ENCODE results near the gene GLMP.

GLMP gene, protein sequence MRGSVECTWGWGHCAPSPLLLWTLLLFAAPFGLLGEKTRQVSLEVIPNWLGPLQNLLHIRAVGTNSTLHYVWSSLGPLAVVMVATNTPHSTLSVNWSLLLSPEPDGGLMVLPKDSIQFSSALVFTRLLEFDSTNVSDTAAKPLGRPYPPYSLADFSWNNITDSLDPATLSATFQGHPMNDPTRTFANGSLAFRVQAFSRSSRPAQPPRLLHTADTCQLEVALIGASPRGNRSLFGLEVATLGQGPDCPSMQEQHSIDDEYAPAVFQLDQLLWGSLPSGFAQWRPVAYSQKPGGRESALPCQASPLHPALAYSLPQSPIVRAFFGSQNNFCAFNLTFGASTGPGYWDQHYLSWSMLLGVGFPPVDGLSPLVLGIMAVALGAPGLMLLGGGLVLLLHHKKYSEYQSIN

DNA sequence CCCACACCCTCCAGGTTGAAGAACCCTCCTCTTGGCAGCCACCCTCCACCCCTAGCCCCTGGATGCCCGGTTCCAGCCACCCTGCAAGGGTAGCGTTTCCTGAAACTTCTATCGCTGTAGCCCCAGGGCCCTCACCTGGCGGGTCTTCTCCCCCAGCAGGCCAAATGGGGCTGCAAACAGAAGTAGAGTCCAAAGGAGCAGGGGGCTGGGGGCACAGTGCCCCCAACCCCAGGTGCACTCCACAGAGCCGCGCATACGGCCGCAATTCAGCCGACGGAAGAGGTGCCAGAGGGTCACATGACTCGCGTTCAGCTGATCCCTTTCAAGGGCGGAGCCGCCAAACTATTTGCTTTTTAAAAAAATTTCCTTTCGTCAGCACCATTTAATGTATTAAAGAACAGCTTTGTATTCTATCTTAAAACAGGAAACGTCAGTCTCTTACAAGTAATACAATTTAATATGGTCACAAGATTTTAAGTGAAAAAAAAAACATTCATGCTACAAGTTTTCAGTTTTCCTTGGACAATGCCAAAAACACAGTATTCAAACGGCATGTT lies at the start of gene GLMP:
GLMP (minus strand) TSS at position 289 of the 557 bp plus-strand sequence; CDS start at position 255, 34 bp downstream.
- peak; percentile 78 for DNase-seq (ENCODE audit: low spot score)

GRCh38 chr1:156344409-156344808 lies 48.9 kb upstream of the GLMP start:
- no peak for DNase-seq (ENCODE audit: low spot score)

- no peak for DNase-seq (ENCODE audit: low spot score)
Measured at GRCh38 chr1:156342166-156342955, 46.9 kb upstream of the GLMP start.

GRCh38 chr1:156338180-156338976 lies 42.9 kb upstream of the GLMP start, which contains the start of the genes CCT3 and TSACC:
Gene CCT3 (minus strand): TSS chr1:156338292. CDS start chr1:156338184, 108 bp downstream.
Gene TSACC (plus strand): TSS chr1:156338526. CDS start chr1:156339758, 1,232 bp downstream.
- DNase-seq (ENCODE audit: low spot score): peak; percentile 99

DNA sequence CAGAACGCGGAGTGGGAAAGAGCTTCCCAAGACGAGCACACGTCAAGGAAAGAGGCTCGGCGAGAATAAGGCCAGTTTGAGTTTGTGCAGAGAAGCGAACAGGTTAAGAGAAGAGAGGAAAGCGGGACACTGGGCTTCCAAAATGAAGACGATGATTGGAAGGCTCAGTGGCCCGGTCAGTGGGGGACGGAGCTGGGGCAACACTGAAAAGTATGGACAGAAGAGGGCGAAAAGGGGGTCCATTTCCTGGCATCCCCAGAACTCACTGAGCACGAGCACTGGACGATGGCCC lies 42.4 kb upstream of the GLMP start:
- DNase-seq (ENCODE audit: low spot score): no peak

DNA sequence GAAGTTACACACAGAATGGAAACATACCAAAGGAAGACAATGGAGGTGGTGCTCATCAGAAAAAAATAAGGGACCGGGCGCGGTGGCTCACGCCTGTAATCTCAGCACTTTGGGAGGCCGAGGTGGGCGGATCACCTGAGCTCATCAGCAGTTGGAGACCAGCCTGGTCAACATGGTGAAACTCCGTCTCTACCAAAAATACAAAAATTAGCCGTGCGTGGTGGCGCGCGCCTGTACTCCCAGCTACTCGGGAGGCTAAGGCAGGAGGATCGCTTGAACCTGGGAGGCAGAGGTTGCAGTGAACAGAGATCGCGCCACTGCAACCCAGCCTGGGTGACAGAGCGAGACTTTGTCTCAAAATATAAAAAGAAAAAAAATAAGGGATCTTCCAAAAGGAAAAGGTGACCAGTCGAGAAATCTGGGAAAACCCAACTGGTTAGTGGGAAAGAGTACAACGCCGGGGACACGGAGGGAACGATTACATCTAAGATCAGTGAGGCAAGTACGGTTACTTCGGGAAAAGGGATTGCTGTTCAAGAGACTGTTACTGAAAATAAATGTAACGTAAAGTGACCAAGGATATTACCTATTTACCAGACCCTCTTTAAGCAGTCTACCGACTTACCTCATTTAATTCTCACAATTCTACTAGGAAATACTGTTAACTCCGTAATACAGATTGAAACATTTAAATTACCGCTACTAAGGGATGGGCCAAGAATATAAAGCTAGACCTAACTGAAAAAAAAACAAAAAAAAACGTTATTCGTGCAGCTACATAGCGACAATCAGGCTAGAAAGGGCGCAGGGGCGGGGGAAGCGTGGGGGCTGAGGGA lies 41.8 kb upstream of the GLMP start:
- DNase-seq (ENCODE audit: low spot score): no peak

- DNase-seq (ENCODE audit: low spot score): no peak
Measured at GRCh38 chr1:156336242-156336641, 40.8 kb upstream of the GLMP start.

- peak; percentile 53 for DNase-seq (ENCODE audit: low spot score)
Measured at GRCh38 chr1:156323179-156323578, 27.7 kb upstream of the GLMP start.

DNA sequence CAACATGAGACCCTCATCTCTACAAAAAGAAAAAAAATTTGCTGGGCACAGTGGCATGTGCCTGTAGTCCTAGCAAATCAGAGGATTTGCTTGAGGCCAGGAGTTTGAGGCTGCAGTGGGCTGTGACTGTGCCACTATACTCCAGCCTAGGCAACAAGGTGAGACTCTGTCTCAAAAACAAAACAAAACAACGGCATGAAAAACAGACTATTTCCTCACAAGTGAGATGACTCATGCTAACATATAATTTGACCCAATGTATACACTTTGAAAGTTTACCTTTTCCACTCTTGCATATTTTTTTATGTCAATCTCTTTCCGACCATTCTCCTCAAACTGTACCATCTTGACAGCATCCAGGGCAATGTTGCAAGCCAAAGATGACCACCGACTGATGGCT lies 25.1 kb upstream of the GLMP start:
- DNase-seq (ENCODE audit: low spot score): no peak

DNA sequence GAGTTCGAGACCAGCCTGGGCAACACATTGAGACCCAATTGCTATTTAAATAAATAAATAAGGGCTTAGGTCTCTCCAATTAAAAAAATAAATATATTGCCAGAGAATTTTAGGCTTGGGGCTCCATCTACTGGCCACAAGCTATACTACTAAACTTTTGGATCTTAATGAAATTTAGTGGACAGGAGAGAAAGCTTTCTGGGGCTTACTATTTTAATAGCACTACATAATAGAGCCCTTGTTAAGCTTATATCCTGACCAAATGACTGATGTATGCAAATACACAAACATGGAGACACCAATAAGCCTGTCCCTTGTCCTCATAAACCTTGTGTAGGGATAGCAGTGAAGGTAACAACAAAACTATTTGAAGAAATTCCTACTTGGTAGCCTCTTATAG lies 24.2 kb upstream of the GLMP start:
- DNase-seq (ENCODE audit: low spot score): no peak

GRCh38 chr1:156316909-156317308 lies 21.4 kb upstream of the GLMP start:
- no peak for DNase-seq (ENCODE audit: low spot score)

DNA sequence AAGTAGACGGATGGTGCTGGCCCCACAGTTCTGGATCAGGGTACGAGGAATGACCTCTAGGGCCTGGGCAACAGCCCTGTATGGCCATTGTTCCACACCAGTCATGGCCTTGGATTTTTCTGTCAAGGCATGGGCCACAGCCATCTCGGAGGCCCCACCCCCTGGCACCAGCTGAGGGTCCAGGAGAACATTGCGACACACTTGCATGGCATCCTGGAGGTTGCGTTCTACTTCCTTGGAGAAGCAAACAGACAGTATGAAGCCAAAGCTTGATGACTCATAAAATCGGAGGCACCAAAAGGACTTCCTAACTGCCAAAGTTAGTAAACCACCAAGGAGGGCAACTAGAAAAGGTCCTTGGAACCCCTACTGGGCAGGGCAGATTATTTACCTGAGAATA lies 15.5 kb upstream of the GLMP start:
- peak; percentile 30 for DNase-seq (ENCODE audit: low spot score)

GRCh38 chr1:156308078-156308477 lies 12.6 kb upstream of the GLMP start:
- peak; percentile 66 for DNase-seq (ENCODE audit: low spot score)

DNA sequence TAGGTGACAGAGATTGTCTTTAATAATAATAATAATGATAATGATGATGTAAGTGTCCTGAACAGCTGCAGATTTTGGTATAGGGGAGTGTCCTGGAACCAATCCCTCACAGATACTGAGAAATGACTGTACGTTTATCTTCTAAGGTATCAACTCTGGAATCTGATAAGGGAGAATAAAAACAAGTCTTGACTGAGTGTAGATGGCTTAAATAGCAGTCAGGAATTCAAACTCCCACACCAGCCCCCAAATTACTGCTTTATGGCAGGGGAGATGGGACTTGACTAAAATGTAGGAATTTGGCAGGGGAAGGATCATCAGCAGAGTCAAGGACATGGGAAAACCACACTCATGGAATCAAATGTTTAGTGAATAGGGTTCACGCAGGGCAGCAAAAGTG lies 9.7 kb upstream of the GLMP start:
- no peak for DNase-seq (ENCODE audit: low spot score)

GRCh38 chr1:156303241-156303640 lies 7.8 kb upstream of the GLMP start:
- DNase-seq (ENCODE audit: low spot score): no peak

- no peak for DNase-seq (ENCODE audit: low spot score)
Measured at GRCh38 chr1:156298852-156299357, 3.4 kb upstream of the GLMP start, which contains the start of gene VHLL. Gene VHLL (minus strand): TSS chr1:156299307. CDS start chr1:156299189, 118 bp downstream.

- DNase-seq (ENCODE audit: low spot score): no peak
Measured at GRCh38 chr1:156293895-156294294, 1.6 kb downstream of the GLMP start.

- DNase-seq (ENCODE audit: low spot score): no peak
Measured at GRCh38 chr1:156293098-156293434, 2.4 kb downstream of the GLMP start.

- DNase-seq (ENCODE audit: low spot score): peak; percentile 92
Measured at GRCh38 chr1:156291226-156292061, 4.0 kb downstream of the GLMP start.

GRCh38 chr1:156289857-156290256 lies 5.6 kb downstream of the GLMP start:
- DNase-seq (ENCODE audit: low spot score): no peak

All from AG08396 (cell line).